GM20431 (cell line): ENCODE data around the gene GAS7.

Experiments
- in situ Hi-C: fragments of 300-500 bp; cut with MseI, MboI; formaldehyde crosslinking; loops from one replicate; pipeline ENCODE4 v1.15.0; 2020; ENCODE audit warnings: low sequenced_read_pairs; ENCODE audit not compliant: unreplicated experiment

Gene GAS7

GRCh38 chr17:9937241-9937761 is 261.1 kb downstream of the GAS7 start:
- in situ Hi-C loops: no loop called here

DNA sequence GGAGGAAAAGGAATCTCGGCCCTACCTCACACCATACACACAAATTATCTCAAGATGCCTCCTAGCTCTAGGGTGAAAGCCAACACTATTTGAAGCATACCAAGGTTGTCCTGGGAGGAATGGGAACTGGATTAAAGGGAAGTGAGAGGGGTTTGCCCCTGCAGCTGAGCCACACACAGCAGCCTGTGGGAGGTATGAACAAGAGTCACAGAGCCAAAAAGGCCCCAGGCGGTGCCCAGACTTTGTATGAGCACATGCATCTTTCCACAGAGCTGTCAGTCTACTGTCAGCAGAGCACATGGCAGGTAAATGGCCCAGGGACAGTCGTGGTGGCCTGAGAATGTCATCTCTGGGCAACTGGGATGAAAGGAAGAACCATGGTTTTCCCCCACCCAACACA is 262.3 kb downstream of the GAS7 start:
- in situ Hi-C loops: no loop called here

GRCh38 chr17:9935408-9935807 is 263.0 kb downstream of the GAS7 start:
- in situ Hi-C loops: no loop called here

DNA sequence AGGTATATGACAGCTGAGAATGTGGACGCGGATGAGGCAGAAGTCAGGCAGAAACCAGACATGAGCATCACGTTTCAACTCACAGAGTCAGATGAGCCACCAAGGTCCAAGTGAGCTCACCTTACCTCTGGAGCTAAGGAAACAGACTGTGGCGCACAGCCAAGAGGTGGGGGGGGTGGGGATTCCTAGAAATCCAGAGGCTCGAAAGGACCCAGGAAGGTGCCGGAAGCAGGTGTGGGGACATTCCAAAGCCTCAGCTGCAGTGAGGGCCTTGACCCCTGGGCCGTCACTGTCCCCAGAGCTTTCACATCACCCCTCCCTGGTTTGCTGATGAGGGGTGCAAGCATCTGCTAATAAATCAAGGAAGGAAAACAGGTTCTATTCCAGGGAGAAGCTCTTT is 264.1 kb downstream of the GAS7 start:
- in situ Hi-C loops: no loop called here

DNA sequence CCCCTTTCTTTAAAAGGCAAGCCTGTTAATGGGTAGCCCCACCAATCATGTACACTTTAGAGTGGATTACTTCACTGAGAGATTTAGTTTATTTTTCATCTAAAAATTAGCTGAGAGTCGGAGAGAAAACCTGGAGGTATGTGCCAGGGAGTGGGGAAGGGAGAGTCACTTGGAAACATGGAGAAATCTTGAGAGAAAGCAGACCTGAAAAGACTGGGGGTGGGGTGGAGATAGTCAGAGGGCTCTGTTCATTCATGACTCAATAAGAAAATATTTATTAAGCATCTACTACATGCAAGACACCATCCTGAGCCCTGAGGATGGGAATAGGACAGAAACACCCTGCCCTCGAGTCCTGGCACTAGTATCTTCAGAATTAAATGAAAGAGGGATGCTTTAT is 265.9 kb downstream of the GAS7 start:
- in situ Hi-C loops: no loop called here

GRCh38 chr17:9931144-9931741 is 267.2 kb downstream of the GAS7 start:
- in situ Hi-C loops: no loop called here

DNA sequence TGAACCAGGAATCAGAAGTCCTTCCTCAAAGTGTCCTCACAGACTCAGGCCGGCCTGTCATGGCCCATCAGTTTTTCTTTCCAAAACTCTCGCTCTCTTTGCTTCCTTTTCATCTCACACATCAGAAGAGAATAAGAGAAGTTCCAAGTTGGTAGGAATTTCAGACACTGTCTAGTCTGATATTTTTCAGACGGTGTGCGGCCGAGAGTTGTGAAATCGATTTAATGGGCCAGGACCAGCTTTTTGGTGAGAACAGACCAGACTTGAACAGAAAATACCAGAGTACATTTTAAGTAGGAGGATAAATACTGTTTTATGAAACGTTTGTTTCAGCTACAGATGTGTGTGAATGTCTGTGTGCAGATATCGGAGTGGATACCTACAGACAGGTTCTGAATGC is 268.5 kb downstream of the GAS7 start:
- in situ Hi-C loops: no loop called here

- in situ Hi-C loops: no loop called here
Observed at GRCh38 chr17:9928601-9929333, 269.6 kb downstream of the GAS7 start.

DNA sequence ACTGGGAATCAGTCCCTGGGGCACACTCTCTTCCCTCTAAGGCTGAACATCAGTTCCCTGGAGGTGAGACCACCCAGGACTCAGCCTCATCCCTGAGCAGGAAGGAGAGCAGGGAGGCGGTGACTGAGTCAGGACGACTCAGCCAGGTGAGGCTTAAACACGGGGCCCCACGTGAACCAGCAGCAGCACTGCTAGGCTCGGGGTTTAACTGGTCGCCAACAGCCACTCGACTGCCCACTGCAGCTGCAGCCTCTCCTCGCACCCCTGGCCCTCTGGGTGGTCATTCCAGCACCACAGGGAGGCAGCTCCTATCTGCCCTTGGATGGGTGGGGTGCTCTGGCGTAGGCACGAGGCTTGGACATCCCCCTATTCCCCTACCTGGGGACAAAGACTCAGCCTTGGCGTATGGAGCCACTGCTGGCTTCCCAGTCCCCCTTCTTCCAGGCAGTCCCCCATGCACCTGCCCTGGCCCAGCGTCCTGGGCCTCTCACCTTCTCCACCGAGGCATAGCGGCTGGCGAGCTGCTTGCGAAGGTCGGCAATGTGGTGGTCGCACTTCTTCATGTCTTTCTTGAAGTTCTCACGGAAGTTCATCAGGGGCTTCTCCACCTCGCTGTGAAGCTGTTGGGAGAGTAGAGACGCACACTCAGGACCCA is 272.1 kb downstream of the GAS7 start:
- in situ Hi-C loops: no loop called here

DNA sequence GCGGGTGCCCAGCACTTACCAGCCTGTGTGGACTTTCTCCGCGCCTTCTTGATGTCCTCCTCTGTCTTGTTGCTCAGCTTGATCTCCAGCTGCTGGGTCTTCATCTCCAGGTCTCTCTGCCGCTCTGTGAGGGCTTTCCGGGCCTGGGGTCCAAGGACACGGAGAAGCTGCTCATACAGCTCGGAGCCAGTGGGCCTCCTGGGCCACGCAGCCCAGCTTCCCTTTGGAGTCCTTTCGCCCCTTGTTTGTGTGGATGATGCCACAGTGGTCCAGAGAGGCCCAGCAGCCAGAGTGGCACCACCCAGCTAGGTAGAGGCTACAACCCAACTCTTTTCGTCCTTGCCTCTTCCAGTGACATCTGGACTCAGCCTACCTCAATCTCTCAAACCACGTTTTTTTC is 272.9 kb downstream of the GAS7 start:
- in situ Hi-C loops: no loop called here

GRCh38 chr17:9924735-9925191 is 273.6 kb downstream of the GAS7 start:
- in situ Hi-C loops: loop anchor here (25.0 kb wide), 1 partner anchor 688 kb away; no protein-coding TSS in a partner anchor

GRCh38 chr17:9922012-9922848 is 276.2 kb downstream of the GAS7 start:
- in situ Hi-C loops: loop anchor here (25.0 kb wide), 1 partner anchor 690 kb away; no protein-coding TSS in a partner anchor

- in situ Hi-C loops: loop anchor here (25.0 kb wide), 1 partner anchor 691 kb away; no protein-coding TSS in a partner anchor
Observed at GRCh38 chr17:9921216-9921615, 277.2 kb downstream of the GAS7 start.

- in situ Hi-C loops: loop anchor here (25.0 kb wide), 1 partner anchor 693 kb away; no protein-coding TSS in a partner anchor
Observed at GRCh38 chr17:9918804-9919352, 279.5 kb downstream of the GAS7 start.

GRCh38 chr17:9918352-9918751 is 280.1 kb downstream of the GAS7 start:
- in situ Hi-C loops: loop anchor here (25.0 kb wide), 1 partner anchor 694 kb away; no protein-coding TSS in a partner anchor

GRCh38 chr17:9917801-9918200 is 280.6 kb downstream of the GAS7 start:
- in situ Hi-C loops: loop anchor here (25.0 kb wide), 1 partner anchor 694 kb away; no protein-coding TSS in a partner anchor

DNA sequence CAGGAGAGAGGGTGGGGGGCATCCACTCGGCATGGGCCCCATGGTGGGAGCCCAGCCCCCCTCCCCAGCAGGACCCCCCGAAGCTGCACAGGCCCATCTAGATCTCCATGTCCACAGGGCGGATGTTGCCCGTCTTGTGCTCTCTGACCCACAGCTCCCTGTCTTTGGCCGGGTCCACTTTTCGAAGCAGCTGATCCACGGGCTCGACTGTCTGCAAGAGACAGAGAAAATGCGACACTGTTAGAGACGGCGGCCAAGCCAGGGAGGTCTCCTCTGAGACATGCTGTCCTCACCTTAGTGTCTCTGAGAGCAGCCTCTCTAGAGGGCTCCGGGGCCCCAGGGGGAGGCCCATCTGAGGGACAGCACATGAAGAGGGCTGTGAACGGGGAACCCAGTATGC is 281.3 kb downstream of the GAS7 start:
- in situ Hi-C loops: loop anchor here (25.0 kb wide), 1 partner anchor 695 kb away; no protein-coding TSS in a partner anchor

DNA sequence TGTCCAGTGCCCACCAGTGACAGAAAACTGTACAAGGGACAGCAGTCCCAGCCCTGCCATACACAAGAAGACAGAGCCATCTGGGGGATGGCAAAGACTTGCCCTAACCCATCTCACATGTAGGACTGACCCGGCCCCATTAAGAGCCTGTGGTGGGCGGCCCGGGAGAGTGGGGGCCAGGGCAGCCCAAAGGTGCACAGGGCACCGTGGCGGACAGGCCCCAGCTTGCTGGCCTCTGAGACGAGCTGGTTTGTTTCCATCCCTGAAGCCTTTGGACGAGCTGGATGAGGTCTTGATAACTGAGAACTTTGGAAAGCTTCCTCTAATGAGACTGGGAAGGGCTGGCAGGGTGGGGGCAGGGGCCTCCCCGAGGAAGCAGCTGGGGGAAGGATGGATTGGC is 282.3 kb downstream of the GAS7 start:
- in situ Hi-C loops: loop anchor here (25.0 kb wide), 1 partner anchor 696 kb away; no protein-coding TSS in a partner anchor

DNA sequence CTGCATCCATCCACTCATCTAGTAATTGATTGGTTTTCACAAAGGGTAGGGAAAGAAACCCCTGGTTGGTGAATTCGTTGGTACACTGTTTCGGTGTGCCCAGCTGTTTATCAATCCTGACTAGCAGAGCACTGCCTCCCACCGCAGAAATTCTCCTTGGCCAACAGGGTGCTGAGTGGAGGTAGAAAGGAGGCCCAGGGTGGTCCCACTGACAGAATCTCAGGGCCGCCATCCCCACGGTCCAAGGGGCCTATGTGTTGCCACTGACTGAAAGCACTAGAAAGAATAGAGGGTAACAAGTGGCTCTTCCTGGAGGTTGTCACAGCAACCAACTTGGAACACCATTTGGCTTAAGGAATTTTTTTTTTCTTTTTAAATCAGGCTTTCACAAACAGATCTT is 284.9 kb downstream of the GAS7 start:
- in situ Hi-C loops: loop anchor here (25.0 kb wide), 1 partner anchor 699 kb away; no protein-coding TSS in a partner anchor
